VCaP (cell line): ENCODE measurements around the gene CHEK2.
"Not testable (repeated sequence)": the region's sequence is repeated elsewhere in the genome, so short reads cannot be mapped to it uniquely, and the experiment has no call there.

Experiments used
- H3K27ac ChIP-seq: fragments of 450-650 bp; 2 replicates; pipeline ENCODE4 v1.5.1; 2017
- CTCF ChIP-seq: fragments of 450-650 bp; conservative IDR thresholded peaks from 2 replicates; pipeline ENCODE4 v1.5.1; 2017; ENCODE audit warnings: mild to moderate bottlenecking, moderate library complexity

CHEK2 gene

GRCh38 chr22:28773461-28773867, 31.8 kb upstream of the CHEK2 start:
- H3K27ac ChIP-seq: peak overlapping the region; percentile 93
- TF ChIP-seq CTCF: no peak

- TF ChIP-seq CTCF: peak; percentile 73
- H3K27ac ChIP-seq: peak within 1 kb of the TSS; percentile 93
Measured at GRCh38 chr22:28772633-28773460, 31.2 kb upstream of the CHEK2 start, which contains the start of gene CCDC117. Gene CCDC117 (plus strand): TSS chr22:28772695. CDS start chr22:28772850, 155 bp downstream.

DNA sequence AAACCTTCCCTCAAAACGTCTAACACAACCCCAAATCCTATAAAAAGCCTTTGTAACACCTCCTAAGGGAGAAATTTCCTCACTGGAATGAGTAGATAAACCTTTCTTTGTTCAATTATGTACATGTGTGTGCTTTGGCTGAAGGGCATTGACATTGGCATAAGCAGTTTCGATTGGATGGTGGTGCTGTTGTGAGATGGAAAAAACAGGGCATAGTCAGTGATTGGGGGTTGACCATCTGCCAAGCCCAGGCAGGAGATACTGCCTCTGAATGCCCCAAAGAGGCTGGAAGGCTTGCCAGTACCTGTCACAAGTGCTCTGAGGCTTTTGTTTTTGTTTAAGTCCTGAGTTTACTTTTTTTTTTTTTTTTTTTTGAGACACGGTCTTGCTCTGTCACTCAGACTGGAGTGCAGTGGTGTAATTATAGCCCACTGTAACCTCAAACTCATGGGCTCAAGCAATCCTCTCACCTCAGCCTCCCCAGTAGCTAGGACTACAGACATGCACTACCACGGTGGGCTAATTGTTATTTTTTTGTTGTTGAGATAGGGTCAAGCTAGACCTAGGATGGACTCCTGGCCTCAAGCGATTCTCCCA, 29.7 kb upstream of the CHEK2 start:
- no peak overlapping the region for H3K27ac ChIP-seq
- TF ChIP-seq CTCF: no peak

- H3K27ac ChIP-seq: no peak overlapping the region
Measured at GRCh38 chr22:28769394-28770085, 27.9 kb upstream of the CHEK2 start.

DNA sequence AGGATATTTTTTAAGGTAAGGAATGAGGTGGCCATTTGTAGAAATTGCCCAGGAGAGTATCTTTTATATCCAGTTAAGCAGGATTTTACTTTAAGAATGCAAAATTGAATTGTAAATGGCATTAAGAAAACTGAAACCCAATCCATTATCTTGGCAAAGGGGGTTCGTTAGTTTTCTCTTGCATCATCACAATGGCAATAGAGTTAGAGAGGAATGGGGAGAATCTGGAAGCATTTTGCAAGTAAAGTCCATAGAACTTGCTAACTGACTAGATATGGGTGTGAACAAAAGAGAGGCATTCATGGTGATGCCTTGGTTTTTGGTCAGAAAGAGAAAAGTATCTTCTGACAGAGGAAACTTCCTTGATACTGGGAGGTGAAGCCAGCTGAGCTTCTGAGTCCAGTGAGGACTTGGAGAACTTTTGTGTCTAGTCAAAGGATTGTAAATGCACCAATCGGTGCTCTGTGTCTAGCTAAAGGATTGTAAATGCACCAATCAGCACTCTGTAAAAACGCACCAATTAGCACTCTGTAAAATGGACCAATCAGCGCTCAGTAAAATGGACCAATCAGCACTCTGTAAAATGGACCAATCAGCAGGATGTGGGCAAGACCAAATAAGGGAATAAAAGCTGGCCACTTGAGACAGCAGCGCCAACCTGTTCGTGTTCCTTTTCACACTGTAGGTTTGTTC, 27.2 kb upstream of the CHEK2 start:
- H3K27ac ChIP-seq: no peak overlapping the region
- TF ChIP-seq CTCF: no peak

More at GRCh38 chr22:28769394-28770085, 27.9 kb upstream of the CHEK2 start:
- TF ChIP-seq CTCF: no peak

DNA sequence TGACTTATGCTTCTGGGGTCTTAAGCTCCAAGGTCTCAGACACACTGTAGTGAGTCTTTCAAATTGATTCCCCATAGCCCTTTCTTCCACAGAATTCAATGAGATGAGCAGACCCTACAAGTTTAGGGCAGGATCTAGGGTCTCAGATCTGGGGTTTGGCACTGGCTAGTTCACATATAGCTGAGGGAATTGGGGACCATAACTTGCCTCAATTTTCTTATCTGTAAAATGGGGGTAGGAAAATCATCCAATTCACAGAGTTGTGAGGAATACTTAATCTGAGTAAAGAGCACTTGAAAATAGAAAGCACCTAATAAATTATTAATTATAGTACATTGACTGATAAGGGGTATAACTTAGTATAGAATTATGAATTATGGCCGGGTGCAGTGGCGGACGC, 25.0 kb upstream of the CHEK2 start:
- no peak overlapping the region for H3K27ac ChIP-seq
- TF ChIP-seq CTCF: no peak

DNA sequence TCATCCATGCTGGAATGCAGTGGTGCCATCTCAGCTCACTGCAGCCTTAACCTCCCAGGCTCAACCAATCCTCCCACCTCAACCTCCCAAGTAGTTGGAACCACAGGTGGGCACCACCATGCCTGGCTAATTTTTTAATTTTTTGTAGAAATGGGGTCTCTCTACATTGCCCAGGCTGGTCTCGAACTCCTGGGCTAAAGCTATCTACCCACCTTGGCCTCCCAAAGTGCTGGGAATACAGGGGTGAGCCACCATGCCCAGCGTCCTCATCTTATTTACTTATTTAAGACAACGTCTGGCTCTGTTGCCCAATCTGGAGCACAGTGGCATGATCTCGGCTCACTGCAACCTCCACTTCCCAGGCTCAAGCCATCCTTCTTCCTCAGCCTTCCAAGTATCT, 20.4 kb upstream of the CHEK2 start:
- H3K27ac ChIP-seq: not testable (repeated sequence)
